K562 (cell line): ENCODE data around the gene PSRC1.
A peak's percentile ranks its signal among the peaks of the same experiment; 100 is the strongest.

Experiments
- CHCHD3 ChIP-seq: fragments of 250-450 bp; sonication (Bioruptor Pico); IDR thresholded peaks from 2 replicates; pipeline ENCODE4 v2.1.2; 2022; ENCODE audit warnings: mild to moderate bottlenecking
- CREM ChIP-seq: IDR thresholded peaks from 2 replicates; pipeline ENCODE4 v1.6.1; 2014; ENCODE audit warnings: antibody characterized with exemption, low read depth
- GABPA ChIP-seq: fragments of 200-800 bp; sonication (Bioruptor generic); conservative IDR thresholded peaks from 2 replicates; pipeline ENCODE4 v1.6.1; 2016; ENCODE audit warnings: low read depth, missing genetic modification characterization, missing compliant biosample characterization
- POLR2A ChIP-seq: fragments of 450-650 bp; conservative IDR thresholded peaks from 2 replicates; pipeline ENCODE4 v1.6.1; 2016
- RCOR1 ChIP-seq, 2 experiments: IDR thresholded peaks; 2 replicates each; pipeline ENCODE4 v1.6.1; 2012; ENCODE audit warnings: low read depth in 2 of 2, low read length in 2 of 2, borderline replicate concordance in 1 of 2, improper control_type of control experiment in 1 of 2
- SP1 ChIP-seq: sonication (generic); formaldehyde crosslinking; IDR thresholded peaks from 2 replicates; pipeline ENCODE4 v1.8.1; 2022; ENCODE audit warnings: mild to moderate bottlenecking, missing genetic modification reagents
- SREBF2 ChIP-seq: sonication (generic); formaldehyde crosslinking; IDR thresholded peaks from 2 replicates; pipeline ENCODE4 v1.4.0; 2020; ENCODE audit warnings: mild to moderate bottlenecking, missing genetic modification reagents
- TF ChIP-seq, protein P1 (sequence below): sonication (generic); formaldehyde crosslinking; IDR thresholded peaks from 2 replicates; pipeline ENCODE4 v1.8.1; 2023; ENCODE audit warnings: mild to moderate bottlenecking, missing genetic modification reagents
- TF ChIP-seq, protein P2 (sequence below), 2 experiments: fragments of 250-450 bp in 1 of 2; fragments of 450-650 bp in 1 of 2; sonication (Bioruptor Pico) in 1 of 2; IDR thresholded peaks; 2 replicates each; pipeline versions ENCODE4 v1.6.1 to v1.8.0; 2016 to 2021; ENCODE audit warnings: mild to moderate bottlenecking in 2 of 2, moderate library complexity in 2 of 2, missing compliant biosample characterization in 1 of 2, missing genetic modification characterization in 1 of 2
- TF ChIP-seq, protein P3 (sequence below), 3 experiments: IDR thresholded peaks in 2 of 3; conservative IDR thresholded peaks in 1 of 3; 2 replicates each; pipeline ENCODE4 v1.5.1; 2011 to 2012; ENCODE audit warnings: low read length in 3 of 3, mild to moderate bottlenecking in 3 of 3, control low read depth in 2 of 3, improper control_type of control experiment in 1 of 3, inconsistent platforms in 1 of 3, low read depth in 1 of 3, mixed read lengths in 1 of 3, moderate library complexity in 1 of 3; ENCODE audit not compliant: insufficient read depth in 2 of 3

DNA sequence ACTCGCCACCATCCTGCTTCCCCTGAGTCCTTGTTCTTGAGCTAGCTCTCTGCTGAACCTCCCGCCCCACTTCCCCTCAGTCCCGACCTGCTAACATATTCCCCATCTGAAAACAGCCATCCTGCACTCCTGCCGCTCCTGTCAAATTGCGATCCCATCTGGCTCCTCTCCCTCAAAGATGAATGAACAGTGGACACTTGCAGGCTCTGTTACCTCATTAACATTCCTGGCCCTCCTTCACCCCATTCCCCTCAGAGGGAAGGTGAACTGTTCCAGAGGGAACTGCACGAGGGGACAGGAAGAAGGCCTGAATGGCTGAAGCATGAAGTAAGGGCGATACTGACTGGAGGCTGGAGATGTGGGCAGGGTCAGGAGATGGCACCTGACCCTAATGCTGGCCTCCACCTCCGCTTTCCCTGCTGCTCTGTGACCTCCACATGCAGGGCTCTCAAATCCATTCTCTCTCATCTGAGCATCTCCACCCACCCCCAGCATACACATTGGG, 41.1 kb downstream of the PSRC1 start:
- no peak for TF ChIP-seq RCOR1 (IDR thresholded peaks at IDR 0.05; ENCODE audit: borderline replicate concordance in 1 of 2, low read depth in 2 of 2, low read length in 2 of 2)
- TF ChIP-seq POLR2A, result 0 out of 2 replicates have a peak, but pooled peaks have one; percentile 19
- no peak for TF ChIP-seq CREM
- no peak for TF ChIP-seq SREBF2 (CRISPR knock-in tag)
- TF ChIP-seq, protein P1, sequence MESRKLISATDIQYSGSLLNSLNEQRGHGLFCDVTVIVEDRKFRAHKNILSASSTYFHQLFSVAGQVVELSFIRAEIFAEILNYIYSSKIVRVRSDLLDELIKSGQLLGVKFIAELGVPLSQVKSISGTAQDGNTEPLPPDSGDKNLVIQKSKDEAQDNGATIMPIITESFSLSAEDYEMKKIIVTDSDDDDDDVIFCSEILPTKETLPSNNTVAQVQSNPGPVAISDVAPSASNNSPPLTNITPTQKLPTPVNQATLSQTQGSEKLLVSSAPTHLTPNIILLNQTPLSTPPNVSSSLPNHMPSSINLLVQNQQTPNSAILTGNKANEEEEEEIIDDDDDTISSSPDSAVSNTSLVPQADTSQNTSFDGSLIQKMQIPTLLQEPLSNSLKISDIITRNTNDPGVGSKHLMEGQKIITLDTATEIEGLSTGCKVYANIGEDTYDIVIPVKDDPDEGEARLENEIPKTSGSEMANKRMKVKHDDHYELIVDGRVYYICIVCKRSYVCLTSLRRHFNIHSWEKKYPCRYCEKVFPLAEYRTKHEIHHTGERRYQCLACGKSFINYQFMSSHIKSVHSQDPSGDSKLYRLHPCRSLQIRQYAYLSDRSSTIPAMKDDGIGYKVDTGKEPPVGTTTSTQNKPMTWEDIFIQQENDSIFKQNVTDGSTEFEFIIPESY, result 0 out of 2 replicates have a peak, but pooled peaks have one; percentile 7
- TF ChIP-seq, protein P2, sequence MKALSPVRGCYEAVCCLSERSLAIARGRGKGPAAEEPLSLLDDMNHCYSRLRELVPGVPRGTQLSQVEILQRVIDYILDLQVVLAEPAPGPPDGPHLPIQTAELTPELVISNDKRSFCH (CRISPR knock-in tag; IDR thresholded peaks at IDR 0.05), result no peak
- TF ChIP-seq, protein P2 (tag; IDR thresholded peaks at IDR 0.05), result no peak
- TF ChIP-seq, protein P3, sequence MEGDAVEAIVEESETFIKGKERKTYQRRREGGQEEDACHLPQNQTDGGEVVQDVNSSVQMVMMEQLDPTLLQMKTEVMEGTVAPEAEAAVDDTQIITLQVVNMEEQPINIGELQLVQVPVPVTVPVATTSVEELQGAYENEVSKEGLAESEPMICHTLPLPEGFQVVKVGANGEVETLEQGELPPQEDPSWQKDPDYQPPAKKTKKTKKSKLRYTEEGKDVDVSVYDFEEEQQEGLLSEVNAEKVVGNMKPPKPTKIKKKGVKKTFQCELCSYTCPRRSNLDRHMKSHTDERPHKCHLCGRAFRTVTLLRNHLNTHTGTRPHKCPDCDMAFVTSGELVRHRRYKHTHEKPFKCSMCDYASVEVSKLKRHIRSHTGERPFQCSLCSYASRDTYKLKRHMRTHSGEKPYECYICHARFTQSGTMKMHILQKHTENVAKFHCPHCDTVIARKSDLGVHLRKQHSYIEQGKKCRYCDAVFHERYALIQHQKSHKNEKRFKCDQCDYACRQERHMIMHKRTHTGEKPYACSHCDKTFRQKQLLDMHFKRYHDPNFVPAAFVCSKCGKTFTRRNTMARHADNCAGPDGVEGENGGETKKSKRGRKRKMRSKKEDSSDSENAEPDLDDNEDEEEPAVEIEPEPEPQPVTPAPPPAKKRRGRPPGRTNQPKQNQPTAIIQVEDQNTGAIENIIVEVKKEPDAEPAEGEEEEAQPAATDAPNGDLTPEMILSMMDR (IDR thresholded peaks at IDR 0.05 in 2 of 3, conservative IDR thresholded peaks at IDR 0.05 in 1 of 3; ENCODE audit: insufficient read depth in 2 of 3, low read depth in 1 of 3, low read length in 3 of 3), result no peak
- no peak for TF ChIP-seq CHCHD3 (CRISPR knock-in tag)
- TF ChIP-seq SP1 (CRISPR knock-in tag), result 0 out of 2 replicates have a peak, but pooled peaks have one; percentile 34
- TF ChIP-seq GABPA (tag), result no peak
